ES-I3 (cell line): ENCODE data around the gene KANSL1L.

Experiments
- H3K36me3 ChIP-seq: 2 replicates; pipeline ENCODE4 v1.6.1; 2013; ENCODE audit warnings: mild to moderate bottlenecking, low read length, control low read depth, moderate library complexity; ENCODE audit not compliant: insufficient read depth
- H3K4me1 ChIP-seq: 2 replicates; pipeline ENCODE4 v1.6.1; 2013; ENCODE audit warnings: mild to moderate bottlenecking, control low read depth, low read length; ENCODE audit not compliant: insufficient read depth
- H3K9ac ChIP-seq: 2 replicates; pipeline ENCODE4 v1.6.1; 2013; ENCODE audit warnings: low read depth, mild to moderate bottlenecking, low read length, moderate library complexity
- H3K9me3 ChIP-seq: 2 replicates; pipeline ENCODE4 v1.6.1; 2013; ENCODE audit warnings: mild to moderate bottlenecking, low read length, moderate library complexity; ENCODE audit not compliant: control insufficient read depth, insufficient read depth

KANSL1L gene

DNA sequence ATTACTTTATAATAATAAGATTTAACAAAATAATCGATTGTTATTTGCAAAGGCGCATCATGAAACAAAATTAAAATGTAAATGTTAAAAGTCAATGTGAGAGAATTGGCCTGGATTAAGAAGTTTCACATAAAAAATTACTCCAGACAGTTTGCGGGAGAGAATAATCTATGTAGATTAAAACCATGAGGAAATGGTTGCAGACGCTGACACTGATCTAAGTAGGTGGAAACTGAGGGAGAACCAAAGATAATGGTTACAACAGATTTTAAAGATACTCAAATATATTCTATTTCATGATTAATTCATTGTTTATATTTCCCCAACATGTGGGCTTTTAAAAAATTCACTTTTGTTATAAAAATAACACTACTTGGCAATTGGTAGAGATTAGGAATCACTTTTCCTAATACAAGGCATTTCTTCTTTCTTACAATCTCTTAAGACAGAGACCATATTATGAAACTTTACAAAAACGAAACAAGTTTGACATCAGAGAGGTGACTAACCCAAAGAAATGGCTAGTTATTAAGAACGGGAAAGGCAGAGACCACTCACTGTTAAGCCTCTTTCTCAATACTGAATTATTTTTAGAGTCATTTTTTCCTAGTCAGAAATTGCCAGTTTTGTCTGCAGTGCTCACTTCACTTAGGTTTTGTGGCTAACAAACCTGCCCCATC is 1.6 kb downstream of the KANSL1L start:
- Histone ChIP-seq H3K9me3 (no peaks in the 10 kb centered on the region), H3K4me1 (no peaks in the 10 kb centered on the region), H3K36me3 (no peaks in the 10 kb centered on the region), H3K9ac (peak overlapping the region; percentile 71)

DNA sequence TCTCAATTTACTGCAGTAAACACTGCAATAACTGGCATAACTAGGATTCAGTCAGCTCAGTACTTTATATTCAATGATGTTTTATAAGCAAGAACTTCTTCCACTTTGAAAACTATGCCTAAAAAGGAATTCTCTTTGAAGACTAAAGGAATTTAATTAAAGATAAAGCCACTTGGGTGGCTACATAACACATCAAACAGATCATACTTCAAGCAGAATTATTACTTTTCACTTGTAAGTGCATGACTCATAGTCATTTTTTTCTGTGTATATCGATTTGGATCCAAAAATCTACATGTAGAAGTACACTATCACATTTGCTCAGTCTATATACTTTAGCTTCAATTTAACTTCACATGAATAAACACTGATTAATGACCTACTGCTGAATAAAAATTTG is 4.0 kb downstream of the KANSL1L start:
- no peaks in the 10 kb centered on the region for H3K4me1 ChIP-seq
- H3K9ac ChIP-seq = no peak overlapping the region
- no peaks in the 10 kb centered on the region for H3K9me3 ChIP-seq
- no peaks in the 10 kb centered on the region for H3K36me3 ChIP-seq

DNA sequence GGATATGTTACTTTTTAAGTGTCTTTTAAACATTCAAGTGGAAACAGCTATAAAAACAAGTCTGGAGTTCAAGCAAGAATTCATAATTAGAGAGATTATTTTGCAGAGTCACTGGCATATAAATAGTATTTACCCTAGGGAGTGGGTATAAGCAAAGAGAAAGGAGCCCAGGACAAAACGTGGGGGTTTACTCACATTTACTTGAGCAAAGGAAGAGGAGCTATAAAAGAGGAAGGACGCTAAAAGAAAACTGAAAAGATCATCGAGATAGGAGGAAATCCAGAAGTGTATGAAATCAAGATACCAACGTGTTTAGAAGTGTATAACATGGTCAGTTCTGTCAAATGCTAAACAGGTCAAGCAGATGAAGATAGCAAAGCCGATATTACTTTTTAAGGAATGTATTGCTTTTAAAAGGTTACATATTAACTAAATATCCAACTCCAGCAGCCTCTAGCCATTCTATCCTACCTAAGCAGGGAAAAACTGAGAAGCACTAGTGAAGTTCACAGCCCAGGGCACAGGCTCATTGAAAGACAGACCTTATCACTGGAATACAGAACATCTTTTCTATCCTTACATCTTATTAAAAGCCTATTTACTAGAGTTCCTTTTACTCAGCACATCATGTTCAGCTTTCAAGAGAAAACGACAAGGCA is 8.6 kb downstream of the KANSL1L start:
- H3K36me3 ChIP-seq = no peaks in the 10 kb centered on the region
- H3K9ac ChIP-seq = no peak overlapping the region
- no peaks in the 10 kb centered on the region for H3K9me3 ChIP-seq
- H3K4me1 ChIP-seq = no peaks in the 10 kb centered on the region

DNA sequence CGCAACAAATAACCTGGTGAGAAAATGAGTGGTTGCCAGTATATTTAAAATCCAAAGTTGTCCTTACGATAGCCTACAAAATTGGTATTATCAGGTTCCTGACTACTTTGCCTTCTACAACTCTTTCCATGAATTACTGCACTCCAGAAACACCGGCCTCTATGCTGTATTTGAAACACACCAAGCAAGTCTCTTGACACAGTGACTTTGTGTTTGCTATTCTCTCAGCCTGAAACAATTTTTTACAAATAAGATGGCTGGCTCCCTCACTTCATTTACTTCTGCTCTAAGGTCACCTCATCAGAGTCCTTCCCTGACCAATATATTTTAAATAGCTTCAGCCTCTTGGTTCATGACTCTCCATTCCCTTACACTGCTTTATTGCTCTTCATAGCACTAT is 12.2 kb downstream of the KANSL1L start:
- Histone ChIP-seq H3K9me3 (no peaks in the 10 kb centered on the region), H3K36me3 (0 out of 2 replicates have a peak, but pooled peaks cover 3% of the 10 kb centered on the region)

DNA sequence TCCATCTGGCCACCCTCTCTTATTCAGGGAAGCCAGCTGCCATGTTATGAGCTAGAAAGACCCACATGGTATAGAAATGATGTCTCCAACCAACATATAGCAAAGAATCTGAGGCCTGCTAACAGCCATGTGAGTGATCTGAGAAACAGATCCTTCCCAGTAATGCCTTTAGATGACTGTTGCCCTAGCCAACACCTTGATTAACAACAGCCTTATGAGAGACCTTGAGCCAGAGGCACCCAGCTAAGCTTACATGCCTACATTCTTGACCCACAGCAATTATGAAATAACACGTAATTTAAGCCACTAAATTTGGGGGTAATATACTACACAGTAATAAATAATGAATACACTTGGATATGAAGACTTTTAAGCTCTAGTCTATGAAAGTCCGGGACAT is 13.0 kb downstream of the KANSL1L start:
- Histone ChIP-seq H3K36me3 (0 out of 2 replicates have a peak, but pooled peaks cover 5% of the 10 kb centered on the region), H3K4me1 (no peaks in the 10 kb centered on the region), H3K9me3 (no peaks in the 10 kb centered on the region), H3K9ac (no peak overlapping the region)

More for the DNA sequence above, 12.2 kb downstream of the KANSL1L start:
- Histone ChIP-seq H3K4me1 (no peaks in the 10 kb centered on the region), H3K9ac (no peak overlapping the region)

DNA sequence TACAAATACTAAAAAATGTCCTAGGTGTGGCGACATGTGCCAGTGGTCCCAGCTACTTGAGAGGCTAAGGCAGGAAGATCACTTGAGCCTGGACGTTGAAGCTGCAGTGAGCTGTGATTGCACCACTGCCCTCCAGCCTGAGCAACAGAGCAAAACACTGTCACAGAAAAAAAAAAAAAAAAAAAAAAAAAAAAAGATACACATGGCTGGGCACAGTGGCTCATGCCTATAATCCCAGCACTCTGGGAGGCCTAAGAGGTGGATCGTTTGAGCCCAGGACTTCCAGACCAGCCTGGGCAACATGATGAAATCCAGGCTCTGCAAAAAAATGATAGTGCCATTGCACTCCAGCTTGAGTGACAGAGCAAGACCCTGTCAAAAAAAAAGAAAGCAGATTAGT is 13.7 kb downstream of the KANSL1L start:
- H3K36me3 ChIP-seq = 0 out of 2 replicates have a peak, but pooled peaks cover 5% of the 10 kb centered on the region
- H3K9ac ChIP-seq = no peak overlapping the region
- H3K9me3 ChIP-seq = no peaks in the 10 kb centered on the region
- H3K4me1 ChIP-seq = no peaks in the 10 kb centered on the region

DNA sequence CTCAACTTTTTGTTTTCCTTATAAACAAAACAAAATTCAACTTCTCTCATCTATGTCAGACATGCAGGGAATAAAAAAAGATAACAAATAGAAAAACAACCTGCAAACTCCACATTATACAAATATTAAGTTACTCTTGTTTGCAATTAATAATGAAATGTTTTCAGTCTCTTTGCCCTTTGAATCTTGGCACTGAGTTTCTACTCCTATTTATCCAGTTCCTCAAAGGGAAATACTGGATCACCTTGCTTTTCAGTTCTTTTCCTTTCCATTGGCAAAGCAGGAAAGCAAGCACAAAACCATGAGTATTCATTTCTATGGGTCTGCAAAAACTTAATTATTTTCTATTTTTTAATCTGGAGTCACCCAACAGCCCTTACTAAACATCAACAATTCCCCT is 23.6 kb downstream of the KANSL1L start:
- H3K9me3 ChIP-seq = peaks cover 2% of the 10 kb centered on the region; the same call in 1 of the 2 replicates
- no peaks in the 10 kb centered on the region; the same call in 1 of the 2 replicates for H3K36me3 ChIP-seq
- no peak overlapping the region for H3K9ac ChIP-seq

DNA sequence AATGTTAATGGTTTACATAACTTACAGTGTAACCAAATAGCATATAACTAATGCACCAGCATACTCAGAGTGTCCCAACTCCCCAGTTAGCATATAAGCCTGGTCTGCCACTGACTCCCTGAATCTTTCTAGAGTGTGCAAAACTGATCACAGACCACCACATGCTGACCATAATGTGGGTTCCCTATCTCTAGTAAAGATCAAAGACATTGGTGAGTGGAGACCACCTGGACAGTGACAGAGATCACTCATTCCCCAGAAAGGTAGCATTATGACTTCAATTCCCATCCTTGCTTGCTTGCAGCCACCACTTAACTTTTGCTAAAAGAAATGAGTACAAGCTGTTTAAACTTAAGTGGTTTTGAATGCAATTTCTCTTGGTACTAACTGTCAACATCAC is 39.0 kb downstream of the KANSL1L start:
- 0 out of 2 replicates have a peak, but pooled peaks cover 2% of the 10 kb centered on the region for H3K9me3 ChIP-seq
- no peak overlapping the region for H3K9ac ChIP-seq
- H3K36me3 ChIP-seq = no peaks in the 10 kb centered on the region
- H3K4me1 ChIP-seq = no peaks in the 10 kb centered on the region

More for the DNA sequence above, 23.6 kb downstream of the KANSL1L start:
- H3K4me1 ChIP-seq = no peaks in the 10 kb centered on the region

DNA sequence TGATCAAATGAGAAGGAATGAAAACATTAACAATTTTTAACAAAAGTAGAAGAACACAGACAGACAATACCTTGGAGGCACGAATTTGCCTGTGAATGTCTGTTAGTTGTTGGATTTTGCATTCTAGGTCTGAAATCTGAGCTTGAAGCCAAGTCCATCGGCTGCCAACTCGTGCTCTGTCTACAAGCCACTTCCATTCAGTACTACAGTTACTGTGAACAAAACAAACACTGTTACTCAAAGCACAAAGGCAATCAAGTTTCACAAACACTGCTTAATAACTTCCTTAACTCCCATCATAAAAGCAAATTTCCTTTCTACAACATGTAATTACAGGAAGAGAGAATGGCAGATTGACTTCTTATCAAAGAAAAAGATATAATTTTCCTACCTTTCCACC is 42.2 kb downstream of the KANSL1L start:
- Histone ChIP-seq H3K9ac (no peak overlapping the region), H3K4me1 (no peaks in the 10 kb centered on the region), H3K9me3 (peaks cover 7% of the 10 kb centered on the region; the same call in 1 of the 2 replicates), H3K36me3 (no peaks in the 10 kb centered on the region)

DNA sequence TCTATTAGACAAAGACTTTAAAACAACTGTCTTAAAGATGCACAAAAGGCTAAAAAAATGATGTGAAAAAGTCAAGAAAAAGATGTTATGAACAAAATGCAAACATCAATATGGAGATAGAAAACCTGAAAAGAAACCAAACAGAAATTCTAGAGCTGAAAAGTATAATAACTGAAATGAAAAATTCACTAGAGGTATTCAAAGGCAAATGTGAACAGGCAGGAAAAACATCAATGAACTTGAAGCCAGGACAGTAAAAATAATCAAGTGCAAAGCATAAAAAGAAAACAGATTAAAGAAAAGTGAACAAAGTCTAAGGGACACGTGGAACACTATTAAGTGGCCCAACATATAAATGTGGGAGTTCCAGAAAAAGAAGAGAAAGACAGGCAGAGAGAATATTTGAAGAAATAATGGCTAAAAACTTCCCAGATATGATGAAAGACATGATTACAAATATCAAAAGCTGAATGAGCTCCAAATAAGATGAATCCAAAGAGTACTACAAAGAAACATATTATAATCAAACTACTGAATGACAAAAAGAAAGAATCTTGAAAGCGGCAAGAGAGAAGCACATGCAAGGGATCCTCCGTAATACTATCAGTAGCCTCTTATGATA is 57.5 kb downstream of the KANSL1L start:
- Histone ChIP-seq H3K9me3 (peaks cover 2% of the 10 kb centered on the region; the same call in 1 of the 2 replicates), H3K4me1 (0 out of 2 replicates have a peak, but pooled peaks cover 4% of the 10 kb centered on the region), H3K36me3 (no peaks in the 10 kb centered on the region)

DNA sequence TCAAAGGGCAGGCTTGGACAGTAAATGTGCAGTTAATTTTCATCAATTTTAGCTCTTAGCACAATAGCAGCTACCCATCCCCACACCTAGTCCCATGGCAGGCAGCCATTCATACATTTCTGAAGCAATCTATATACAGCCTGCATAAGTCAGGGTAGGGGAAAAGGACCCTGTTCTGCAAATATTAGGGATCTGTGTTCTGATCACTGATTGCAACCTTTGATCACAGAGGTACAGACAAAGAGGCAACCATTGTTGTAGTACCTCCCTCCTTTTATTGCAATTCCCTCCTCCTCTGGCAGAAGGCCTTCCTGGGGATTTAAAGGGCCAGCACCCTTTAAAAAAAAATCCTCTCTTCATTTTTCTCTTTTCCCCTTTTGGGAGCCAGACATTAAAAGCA is 58.3 kb downstream of the KANSL1L start:
- Histone ChIP-seq H3K4me1 (0 out of 2 replicates have a peak, but pooled peaks cover 4% of the 10 kb centered on the region), H3K36me3 (no peaks in the 10 kb centered on the region), H3K9ac (no peak overlapping the region), H3K9me3 (peaks cover 2% of the 10 kb centered on the region; the same call in 1 of the 2 replicates)

More for the DNA sequence above, 57.5 kb downstream of the KANSL1L start:
- no peak overlapping the region for H3K9ac ChIP-seq

DNA sequence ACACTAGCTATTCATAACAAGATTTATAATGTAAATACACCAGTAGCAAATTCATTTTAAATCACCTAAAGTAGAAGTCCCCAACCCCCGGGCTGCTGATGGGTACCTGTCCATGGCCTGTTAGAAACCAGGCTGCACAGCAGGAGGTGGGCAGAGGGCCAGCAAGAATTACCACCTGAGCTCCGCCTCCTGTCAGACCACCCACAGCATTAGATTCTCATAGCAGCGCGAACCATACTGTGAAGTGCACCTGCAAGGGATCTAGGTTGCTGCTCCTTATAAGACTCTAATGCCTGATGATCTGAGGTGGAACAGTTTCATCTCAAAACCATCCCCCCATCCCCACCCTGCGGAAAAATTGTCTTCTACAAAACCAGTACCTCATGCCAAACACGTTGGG is 71.3 kb downstream of the KANSL1L start:
- no peaks in the 10 kb centered on the region for H3K9me3 ChIP-seq
- no peak overlapping the region for H3K9ac ChIP-seq
- H3K4me1 ChIP-seq = no peaks in the 10 kb centered on the region; the same call in 1 of the 2 replicates
- H3K36me3 ChIP-seq = no peaks in the 10 kb centered on the region

DNA sequence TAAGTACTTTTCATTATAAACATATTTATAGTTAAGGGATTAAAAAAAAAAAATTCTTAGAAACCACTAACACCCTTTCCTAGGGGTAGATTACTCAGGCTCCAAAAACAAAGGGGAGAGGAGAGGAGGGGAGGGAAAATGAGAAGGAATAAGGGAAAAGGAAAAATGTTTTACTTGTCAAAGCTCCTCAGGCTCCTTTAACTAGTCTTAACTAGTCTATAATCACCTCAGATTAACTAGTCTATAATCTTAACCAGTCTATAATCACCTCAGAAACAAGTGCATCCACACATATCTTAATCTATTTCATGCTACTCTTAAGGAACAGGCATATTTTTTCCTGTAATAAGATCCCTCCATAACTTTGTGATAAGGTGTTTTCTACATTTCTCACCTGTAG is 76.4 kb downstream of the KANSL1L start:
- no peak overlapping the region for H3K9ac ChIP-seq
- H3K4me1 ChIP-seq = no peaks in the 10 kb centered on the region; the same call in 1 of the 2 replicates
- H3K9me3 ChIP-seq = no peaks in the 10 kb centered on the region
- no peaks in the 10 kb centered on the region for H3K36me3 ChIP-seq

DNA sequence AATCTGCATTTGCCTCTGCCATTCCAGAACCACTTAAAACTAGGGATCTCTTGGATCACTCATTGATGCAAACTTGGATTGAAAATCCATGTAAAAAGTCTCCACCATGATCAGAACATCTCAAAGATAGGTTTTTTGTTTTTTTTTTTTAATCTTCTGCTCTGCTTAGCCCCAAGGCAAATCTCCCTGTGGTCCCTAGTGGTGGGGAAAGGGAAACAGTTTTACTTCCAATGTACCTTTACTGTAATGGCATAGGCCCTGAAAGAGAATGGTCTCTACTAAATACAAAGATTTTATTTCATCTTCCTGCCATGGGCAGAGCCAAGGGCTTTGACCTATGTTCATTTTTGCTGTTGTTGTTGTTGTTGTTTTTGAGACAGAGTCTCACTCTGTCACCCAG is 78.4 kb downstream of the KANSL1L start:
- Histone ChIP-seq H3K9me3 (no peaks in the 10 kb centered on the region), H3K36me3 (no peaks in the 10 kb centered on the region), H3K9ac (no peak overlapping the region), H3K4me1 (no peaks in the 10 kb centered on the region)
